Measurements from ENCODE around the gene LCP1.

DNA sequence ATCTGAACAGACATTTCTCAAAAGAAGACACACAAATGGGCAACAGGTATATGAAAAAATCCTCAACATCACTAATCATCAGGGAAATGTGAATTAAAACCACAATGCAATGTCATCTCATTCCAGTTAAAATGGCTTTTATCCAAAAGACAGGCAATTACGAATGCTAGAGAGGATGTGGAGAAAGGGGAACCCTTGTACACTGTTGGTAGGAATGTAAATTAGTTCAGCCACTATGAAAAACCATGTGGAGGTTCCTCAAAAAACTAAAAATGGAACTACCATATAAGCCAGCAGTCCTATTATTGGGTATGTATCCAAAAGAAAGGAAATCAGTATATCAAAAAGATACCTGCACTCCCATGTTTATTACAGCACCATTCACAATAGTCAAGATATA is 104.7 kb downstream of the LCP1 start:
- TF ChIP-seq POLR2A (IDR thresholded peaks at IDR 0.05; ENCODE audit: low read depth) (no peak), EP300 (IDR thresholded peaks at IDR 0.05) (no peak)
- TF ChIP-seq, protein P1, sequence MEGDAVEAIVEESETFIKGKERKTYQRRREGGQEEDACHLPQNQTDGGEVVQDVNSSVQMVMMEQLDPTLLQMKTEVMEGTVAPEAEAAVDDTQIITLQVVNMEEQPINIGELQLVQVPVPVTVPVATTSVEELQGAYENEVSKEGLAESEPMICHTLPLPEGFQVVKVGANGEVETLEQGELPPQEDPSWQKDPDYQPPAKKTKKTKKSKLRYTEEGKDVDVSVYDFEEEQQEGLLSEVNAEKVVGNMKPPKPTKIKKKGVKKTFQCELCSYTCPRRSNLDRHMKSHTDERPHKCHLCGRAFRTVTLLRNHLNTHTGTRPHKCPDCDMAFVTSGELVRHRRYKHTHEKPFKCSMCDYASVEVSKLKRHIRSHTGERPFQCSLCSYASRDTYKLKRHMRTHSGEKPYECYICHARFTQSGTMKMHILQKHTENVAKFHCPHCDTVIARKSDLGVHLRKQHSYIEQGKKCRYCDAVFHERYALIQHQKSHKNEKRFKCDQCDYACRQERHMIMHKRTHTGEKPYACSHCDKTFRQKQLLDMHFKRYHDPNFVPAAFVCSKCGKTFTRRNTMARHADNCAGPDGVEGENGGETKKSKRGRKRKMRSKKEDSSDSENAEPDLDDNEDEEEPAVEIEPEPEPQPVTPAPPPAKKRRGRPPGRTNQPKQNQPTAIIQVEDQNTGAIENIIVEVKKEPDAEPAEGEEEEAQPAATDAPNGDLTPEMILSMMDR (IDR thresholded peaks at IDR 0.05) = no peak

Measured in esophagus muscularis mucosa (tissue), 4 donors.